H9 (cell line): ENCODE results near the gene ADNP2. TPM values are rescaled to one million over a fixed set of nuclear protein-coding genes. Genes with fewer than 3 reads are reported as not detected.

Source experiments
- DNase-seq: peaks from one replicate; pipeline ENCODE4 v3.0.0-alpha.2; 2017
- H2AFZ ChIP-seq: one replicate; pipeline ENCODE4 v1.6.1; 2013; ENCODE audit warnings: mild to moderate bottlenecking, low read length, control low read depth, moderate library complexity
- H2AK5ac ChIP-seq: 2 replicates; pipeline ENCODE4 v1.6.1; 2013; ENCODE audit warnings: low read length, control low read depth, mixed read lengths; ENCODE audit not compliant: insufficient read length
- H2BK120ac ChIP-seq: one replicate; pipeline ENCODE4 v1.6.1; 2013; ENCODE audit warnings: low read depth, mild to moderate bottlenecking, low read length, control low read depth, inconsistent platforms; ENCODE audit not compliant: poor library complexity, severe bottlenecking
- H2BK12ac ChIP-seq: 2 replicates; pipeline ENCODE4 v1.6.1; 2013; ENCODE audit warnings: low read length, control low read depth, mixed read lengths, low read depth; ENCODE audit not compliant: insufficient read length
- H2BK15ac ChIP-seq: 2 replicates; pipeline ENCODE4 v1.6.1; 2013; ENCODE audit warnings: low read depth, low read length, control low read depth
- H2BK20ac ChIP-seq: one replicate; pipeline ENCODE4 v1.6.1; 2013; ENCODE audit warnings: low read depth, mild to moderate bottlenecking, low read length, control low read depth, inconsistent platforms; ENCODE audit not compliant: poor library complexity, severe bottlenecking
- H2BK5ac ChIP-seq: 2 replicates; pipeline ENCODE4 v1.6.1; 2013; ENCODE audit warnings: low read length, control low read depth, mixed read lengths; ENCODE audit not compliant: insufficient read length
- H3K14ac ChIP-seq: 2 replicates; pipeline ENCODE4 v1.6.1; 2013; ENCODE audit warnings: low read length, control low read depth; ENCODE audit not compliant: insufficient read depth
- H3K18ac ChIP-seq: 2 replicates; pipeline ENCODE4 v1.6.1; 2013; ENCODE audit warnings: low read depth, mild to moderate bottlenecking, mixed read lengths, low read length, control low read depth; ENCODE audit not compliant: insufficient read length
- H3K23ac ChIP-seq: 2 replicates; pipeline ENCODE4 v1.6.1; 2013; ENCODE audit warnings: low read length, control low read depth, mixed read lengths, low read depth; ENCODE audit not compliant: insufficient read length
- H3K23me2 ChIP-seq: 2 replicates; pipeline ENCODE4 v1.6.1; 2013; ENCODE audit warnings: low read depth, mild to moderate bottlenecking, mixed read lengths, low read length, control low read depth; ENCODE audit not compliant: insufficient read length, poor library complexity, severe bottlenecking
- H3K27ac ChIP-seq: 2 replicates; pipeline ENCODE4 v1.5.1; 2013; ENCODE audit warnings: low read length, control low read depth, mixed read lengths, low read depth; ENCODE audit not compliant: insufficient read length
- H3K27me3 ChIP-seq: 2 replicates; pipeline ENCODE4 v1.6.1; 2013; ENCODE audit warnings: low read length, control low read depth, inconsistent platforms; ENCODE audit not compliant: insufficient read depth
- H3K4ac ChIP-seq: 2 replicates; pipeline ENCODE4 v1.6.1; 2013; ENCODE audit warnings: low read depth, mild to moderate bottlenecking, control low read depth, inconsistent platforms, low read length, moderate library complexity
- H3K4me1 ChIP-seq: 2 replicates; pipeline ENCODE4 v1.6.1; 2013; ENCODE audit warnings: low read length, control low read depth, inconsistent platforms; ENCODE audit not compliant: insufficient read depth
- H3K4me2 ChIP-seq: 2 replicates; pipeline ENCODE4 v1.6.1; 2013; ENCODE audit warnings: low read length, control low read depth, mixed read lengths; ENCODE audit not compliant: insufficient read length, insufficient read depth
- H3K56ac ChIP-seq: 2 replicates; pipeline ENCODE4 v1.6.1; 2013; ENCODE audit warnings: low read depth, mild to moderate bottlenecking, mixed read lengths, low read length, control low read depth; ENCODE audit not compliant: insufficient read length
- H3K79me1 ChIP-seq: 2 replicates; pipeline ENCODE4 v1.6.1; 2013; ENCODE audit warnings: low read depth, mild to moderate bottlenecking, moderate library complexity, low read length, control low read depth, inconsistent platforms; ENCODE audit not compliant: insufficient read depth, poor library complexity, severe bottlenecking
- H3K79me2 ChIP-seq: 2 replicates; pipeline ENCODE4 v1.6.1; 2013; ENCODE audit warnings: low read length, control low read depth, inconsistent platforms; ENCODE audit not compliant: insufficient read depth
- H3K9ac ChIP-seq: 2 replicates; pipeline ENCODE4 v1.6.1; 2013; ENCODE audit warnings: low read length, control low read depth, mixed read lengths; ENCODE audit not compliant: insufficient read length; ENCODE audit errors: extremely low read depth
- H3K9me3 ChIP-seq: one replicate; pipeline ENCODE4 v1.6.1; 2013; ENCODE audit warnings: low read depth, low read length, inconsistent platforms; ENCODE audit not compliant: control insufficient read depth
- H3T11ph ChIP-seq: one replicate; pipeline ENCODE4 v1.6.1; 2013; ENCODE audit warnings: mild to moderate bottlenecking, low read length, control low read depth, inconsistent platforms
- H4K20me1 ChIP-seq: one replicate; pipeline ENCODE4 v1.6.1; 2013; ENCODE audit not compliant: control insufficient read depth, insufficient read length, insufficient read depth
- H4K5ac ChIP-seq: 2 replicates; pipeline ENCODE4 v1.6.1; 2013; ENCODE audit warnings: low read depth, mild to moderate bottlenecking, mixed read lengths, low read length, control low read depth; ENCODE audit not compliant: insufficient read length
- H4K8ac ChIP-seq: replicated peaks from 2 replicates; pipeline ENCODE4 v1.6.1; 2013; ENCODE audit warnings: low read length, control low read depth, mixed read lengths, low read depth; ENCODE audit not compliant: insufficient read length
- H4K91ac ChIP-seq: 2 replicates; pipeline ENCODE4 v1.6.1; 2013; ENCODE audit warnings: low read depth, mild to moderate bottlenecking, moderate library complexity, mixed read lengths, low read length, control low read depth; ENCODE audit not compliant: insufficient read length
- H3K27ac Mint-ChIP-seq, 3 experiments: 2 replicates in 2 of 3; 3 replicates in 1 of 3; pipeline ENCODE4 v1.8.0; 2020 to 2021; ENCODE audit warnings: mixed read lengths in 3 of 3, mild to moderate bottlenecking in 1 of 3, moderate library complexity in 1 of 3
- H3K27me3 Mint-ChIP-seq: 2 replicates; pipeline ENCODE4 v1.8.0; 2021; ENCODE audit warnings: low read depth, mild to moderate bottlenecking, moderate library complexity, mixed read lengths
- H3K36me3 Mint-ChIP-seq, 3 experiments: 2 replicates in 2 of 3; 3 replicates in 1 of 3; pipeline ENCODE4 v1.8.0; 2020 to 2021; ENCODE audit warnings: low read depth in 3 of 3, mixed read lengths in 3 of 3; ENCODE audit not compliant: insufficient read depth in 1 of 3
- H3K4me1 Mint-ChIP-seq, 2 experiments: 2 replicates each; pipeline ENCODE4 v1.8.0; 2020; ENCODE audit warnings: mixed read lengths in 2 of 2
- H3K4me3 Mint-ChIP-seq, 2 experiments: 2 replicates in 1 of 2; 3 replicates in 1 of 2; pipeline ENCODE4 v1.8.0; 2020 to 2021; ENCODE audit warnings: mild to moderate bottlenecking in 2 of 2, mixed read lengths in 2 of 2, moderate library complexity in 1 of 2
- H3K9me3 Mint-ChIP-seq, 2 experiments: 2 replicates in 1 of 2; 3 replicates in 1 of 2; pipeline ENCODE4 v1.8.0; 2020; ENCODE audit warnings: mild to moderate bottlenecking in 2 of 2, mixed read lengths in 2 of 2, moderate library complexity in 1 of 2
- WGBS: extraction: QIAGEN DNeasy Blood & Tissue Kit; methylation state at CpG from one replicate; pipeline ENCODE4 v1.1.7; 2013; ENCODE audit warnings: missing lambda C conversion rate, low lambda C conversion rate, mixed read lengths; ENCODE audit not compliant: insufficient read length; ENCODE audit errors: extremely low coverage; 5-methylcytosine and 5-hydroxymethylcytosine counted together
- total RNA-seq: library from RNA; stranded (reverse); gene quantifications from 2 replicates; pipeline ENCODE4 v1.2.1, GENCODE V29; 2021
- TF ChIP-seq, protein P1 (sequence below): fragments of 200-600 bp; sonication (generic); conservative IDR thresholded peaks from 3 replicates; pipeline ENCODE4 v1.8.0; 2021; ENCODE audit warnings: antibody characterized with exemption, mild to moderate bottlenecking

Gene ADNP2
- total RNA-seq, 1 experiment from 2014 or later, result 53.5 TPM

DNA sequence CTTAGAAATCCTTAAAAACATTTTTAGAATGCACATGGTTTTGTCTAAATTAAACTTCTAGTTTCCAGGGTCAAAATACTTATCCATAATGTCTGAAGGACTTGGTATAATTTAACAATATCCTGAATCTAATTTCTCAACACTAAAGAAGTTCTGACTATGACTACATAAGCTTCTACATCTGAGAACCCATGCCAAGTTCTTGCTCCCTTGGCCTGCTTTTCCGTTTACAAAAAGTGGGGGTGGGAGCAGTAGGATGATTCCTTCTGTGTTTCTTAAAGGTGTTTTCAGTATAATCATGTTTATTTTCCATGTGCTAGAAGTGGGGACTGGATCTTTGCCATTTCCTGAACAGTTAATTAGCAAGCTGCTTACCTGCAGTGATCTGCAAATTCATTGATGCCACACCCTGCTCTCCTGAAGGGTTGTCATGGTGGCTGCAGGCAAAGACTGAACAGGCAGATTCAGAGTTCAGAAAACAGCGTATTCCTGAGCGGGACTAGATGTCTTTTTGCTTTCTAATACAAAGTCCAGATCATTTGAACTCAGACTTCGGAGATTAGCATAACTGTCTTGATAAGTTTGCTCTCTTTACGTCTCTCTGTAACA is 36.2 kb downstream of the ADNP2 start:
- Histone ChIP-seq H4K20me1 (no peaks in the 10 kb centered on the region), H3K27me3 (no peaks in the 10 kb centered on the region), H3K18ac (no peak overlapping the region)

More for the DNA sequence above, 36.2 kb downstream of the ADNP2 start:
- no peak overlapping the region for H2BK15ac ChIP-seq
- Mint-ChIP-seq H3K4me3 (no peak overlapping the region), H3K4me1 (0 out of 4 replicates have a peak, but pooled peaks cover 0 to 2% of the 10 kb centered on the region in 2 experiments), H3K27ac (peak overlapping the region in 2 of 3 experiments; percentile 51 to 56; a peak in 3 of 7 replicates), H3K9me3 (no peaks in the 10 kb centered on the region), H3K27me3 (no peaks in the 10 kb centered on the region), H3K36me3 (peaks cover 13 to 34% (median 32%) of the 10 kb centered on the region in 3 experiments)
- no peaks in the 10 kb centered on the region for H3K23me2 ChIP-seq
- TF ChIP-seq, protein P1, sequence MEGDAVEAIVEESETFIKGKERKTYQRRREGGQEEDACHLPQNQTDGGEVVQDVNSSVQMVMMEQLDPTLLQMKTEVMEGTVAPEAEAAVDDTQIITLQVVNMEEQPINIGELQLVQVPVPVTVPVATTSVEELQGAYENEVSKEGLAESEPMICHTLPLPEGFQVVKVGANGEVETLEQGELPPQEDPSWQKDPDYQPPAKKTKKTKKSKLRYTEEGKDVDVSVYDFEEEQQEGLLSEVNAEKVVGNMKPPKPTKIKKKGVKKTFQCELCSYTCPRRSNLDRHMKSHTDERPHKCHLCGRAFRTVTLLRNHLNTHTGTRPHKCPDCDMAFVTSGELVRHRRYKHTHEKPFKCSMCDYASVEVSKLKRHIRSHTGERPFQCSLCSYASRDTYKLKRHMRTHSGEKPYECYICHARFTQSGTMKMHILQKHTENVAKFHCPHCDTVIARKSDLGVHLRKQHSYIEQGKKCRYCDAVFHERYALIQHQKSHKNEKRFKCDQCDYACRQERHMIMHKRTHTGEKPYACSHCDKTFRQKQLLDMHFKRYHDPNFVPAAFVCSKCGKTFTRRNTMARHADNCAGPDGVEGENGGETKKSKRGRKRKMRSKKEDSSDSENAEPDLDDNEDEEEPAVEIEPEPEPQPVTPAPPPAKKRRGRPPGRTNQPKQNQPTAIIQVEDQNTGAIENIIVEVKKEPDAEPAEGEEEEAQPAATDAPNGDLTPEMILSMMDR, result no peak
- H3K79me2 ChIP-seq, result no peaks in the 10 kb centered on the region
- no peak overlapping the region for H3T11ph ChIP-seq
- H2AFZ ChIP-seq, result no peak overlapping the region
- no peak overlapping the region for H4K5ac ChIP-seq
- no peak overlapping the region for H4K8ac ChIP-seq
- H3K56ac ChIP-seq, result no peak overlapping the region
- no peak overlapping the region for H2BK12ac ChIP-seq
- H3K9me3 ChIP-seq, result no peaks in the 10 kb centered on the region
- H3K4ac ChIP-seq, result no peak overlapping the region
- no peak overlapping the region for H3K9ac ChIP-seq
- no peaks in the 10 kb centered on the region for H3K4me1 ChIP-seq
- H3K14ac ChIP-seq, result no peak overlapping the region
- no peak overlapping the region for H2BK120ac ChIP-seq
- H2AK5ac ChIP-seq, result no peak overlapping the region
- H3K27ac ChIP-seq, result no peak overlapping the region
- no peak overlapping the region for H3K23ac ChIP-seq
- no peaks in the 10 kb centered on the region for H3K79me1 ChIP-seq
- no peak overlapping the region for H4K91ac ChIP-seq
- H2BK20ac ChIP-seq, result no peak overlapping the region
- WGBS, result no CpG with 5 or more reads among the region's 5 CpGs
- no peak overlapping the region for H3K4me2 ChIP-seq
- no peak overlapping the region for H2BK5ac ChIP-seq
- DNase-seq, result no peak
